Skin of body (tissue), 2 donors: ENCODE results near the gene CAMK2G. TPM values are rescaled to one million over a fixed set of nuclear protein-coding genes. Genes with fewer than 3 reads are reported as not detected.
"Not testable (repeated sequence)": the region's sequence is repeated elsewhere in the genome, so short reads cannot be mapped to it uniquely, and the experiment has no call there.

Source experiments
- DNase-seq: peaks from one replicate; lab custom pipeline; 2025; lab: John Stamatoyannopoulos, UW
- total RNA-seq: library from RNA; depleted of rRNA; stranded (reverse); fragments of >200 nt; gene quantifications from one replicate; pipeline ENCODE4 v1.2.3, GENCODE V29; 2014

The CAMK2G gene
- 19.2 TPM for total RNA-seq

DNA sequence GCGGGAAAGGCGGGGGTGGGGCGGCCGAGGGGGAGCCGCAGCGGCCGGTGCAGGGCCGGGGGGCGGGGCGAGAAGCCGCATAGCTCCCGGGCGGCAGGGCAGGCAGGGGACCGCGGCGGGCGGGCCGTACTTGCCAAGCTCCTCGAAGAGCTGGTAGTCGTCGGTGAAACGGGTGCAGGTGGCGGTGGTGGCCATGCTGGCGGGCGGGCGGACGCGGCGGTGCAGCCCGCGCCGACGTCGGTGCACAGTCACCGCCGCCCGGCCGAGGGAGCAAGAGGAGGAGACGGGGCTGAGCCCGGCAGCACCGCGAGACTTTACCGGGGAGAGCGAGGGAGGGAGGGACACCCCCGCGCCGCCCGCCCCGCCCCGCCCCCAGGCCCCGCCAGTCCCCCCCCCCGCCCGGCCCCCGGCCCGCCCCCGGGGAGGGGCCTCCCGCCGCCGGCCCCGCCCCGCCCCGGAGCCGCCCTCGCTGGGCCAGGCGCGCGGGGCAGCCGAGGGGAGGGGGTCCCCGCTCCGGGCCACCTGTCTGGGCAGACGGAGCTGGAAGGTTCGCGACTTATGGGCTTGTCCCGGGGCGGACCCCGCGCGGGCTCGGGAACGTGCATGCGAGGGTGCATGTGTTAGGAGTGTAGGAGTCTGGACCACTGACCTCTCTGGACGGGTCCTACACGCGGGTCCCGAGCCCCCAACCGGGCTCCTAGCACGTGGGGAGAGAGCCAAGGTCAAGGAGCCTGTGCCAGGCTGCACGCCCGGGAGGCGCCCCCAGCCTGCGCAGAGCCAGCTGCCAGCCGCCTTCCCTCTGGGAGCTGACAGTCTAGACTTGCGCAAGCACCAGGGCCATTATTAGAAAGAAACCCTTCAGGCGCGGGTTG is at the start of gene CAMK2G:
Gene CAMK2G, minus strand, starts transcription at position 289 of the 872 bp plus-strand sequence. Its CDS starts 94 bp downstream, at position 195.
- DNase-seq: peak; percentile 70

DNA sequence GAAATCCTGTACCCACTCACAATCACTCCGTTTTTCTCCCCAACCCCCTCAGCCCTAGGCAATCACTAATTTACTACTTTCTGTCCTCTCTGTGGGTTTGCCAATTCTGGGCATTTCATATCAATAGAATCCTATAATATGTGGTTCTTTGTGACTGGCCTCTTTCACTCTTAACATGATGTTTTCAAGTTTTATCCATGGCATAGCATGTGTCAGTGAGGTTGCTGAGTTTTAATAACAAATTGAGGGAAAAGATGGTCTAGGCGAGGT is 48.4 kb upstream of the CAMK2G start:
- no peak for DNase-seq

DNA sequence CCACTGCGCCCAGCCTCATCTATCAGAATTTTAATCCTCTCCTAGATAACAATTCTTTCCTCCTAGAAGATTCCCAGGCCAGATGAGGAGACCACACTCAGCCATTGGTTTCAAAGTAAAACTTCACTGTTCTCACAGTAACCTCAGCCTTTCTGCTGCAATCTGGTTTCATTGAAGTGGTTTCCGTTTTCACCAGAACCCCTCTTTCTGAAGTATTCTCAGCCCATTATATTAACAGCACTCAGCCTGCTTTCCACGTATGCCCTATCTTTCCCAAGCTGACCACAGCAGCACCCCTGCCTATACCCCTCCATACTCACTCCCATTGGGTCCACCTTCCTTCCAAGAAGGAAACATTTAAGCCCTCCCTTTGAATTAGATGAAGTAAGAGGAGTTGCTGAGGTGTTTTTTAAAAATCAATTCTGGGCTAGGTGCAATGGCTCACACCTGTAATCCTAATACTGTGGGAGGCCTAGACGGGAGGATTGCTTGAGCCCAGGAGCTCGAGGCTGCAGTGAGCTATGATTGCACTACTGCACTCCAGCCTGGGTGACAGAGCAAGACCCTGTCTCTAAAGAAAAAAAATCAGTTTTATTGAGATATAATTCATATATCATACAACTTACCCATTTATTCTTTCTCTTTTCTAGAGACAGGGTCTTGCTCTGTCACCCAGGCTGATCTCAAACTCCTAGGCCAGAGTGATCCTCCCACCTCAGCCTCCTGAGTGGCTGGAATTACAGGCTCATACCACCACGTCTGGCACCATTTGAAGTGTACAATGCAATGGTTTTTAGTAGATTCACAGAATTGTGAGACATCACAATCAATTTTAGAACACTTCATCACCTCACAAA is 47.9 kb upstream of the CAMK2G start:
- no peak for DNase-seq

DNA sequence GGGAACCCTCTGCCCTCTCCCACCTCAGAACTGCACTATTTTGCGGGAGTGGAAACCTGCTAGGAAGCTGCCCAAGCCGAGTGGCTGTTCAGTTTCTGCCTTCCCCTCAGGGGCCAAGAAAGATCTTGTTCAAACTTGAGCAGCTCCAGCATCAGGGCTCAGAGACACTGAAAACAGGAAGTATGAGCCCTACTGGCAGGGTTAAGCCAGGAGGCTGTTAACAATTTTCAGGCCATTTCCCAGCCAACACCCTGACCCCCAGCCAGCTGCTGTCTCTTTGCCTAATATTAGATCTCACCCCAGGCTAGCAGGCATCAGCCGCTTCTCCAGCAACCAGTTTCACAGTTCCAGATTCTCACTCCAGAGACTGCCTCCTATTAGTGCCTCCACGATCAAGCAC is 45.7 kb upstream of the CAMK2G start:
- peak; percentile 70 for DNase-seq

DNA sequence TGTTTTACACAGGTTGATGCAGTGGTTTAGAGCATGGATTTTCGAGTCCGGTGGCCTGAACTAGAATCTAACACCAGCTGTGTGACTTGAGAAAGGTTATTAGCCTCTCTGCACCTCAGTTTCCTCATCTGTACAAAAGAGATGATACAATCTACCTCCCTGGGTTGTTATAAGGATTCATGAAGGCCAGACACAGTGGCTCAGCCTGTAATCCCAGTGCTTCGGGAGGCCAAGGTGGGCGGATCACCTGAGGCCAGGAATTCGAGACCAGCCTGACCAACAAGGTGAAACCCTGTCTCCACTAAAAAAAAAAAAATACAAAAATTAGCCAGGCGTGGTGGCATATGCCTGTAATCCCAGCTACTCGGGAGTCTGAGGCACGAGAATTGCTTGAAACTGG is 45.1 kb upstream of the CAMK2G start:
- not testable (repeated sequence) for DNase-seq

DNA sequence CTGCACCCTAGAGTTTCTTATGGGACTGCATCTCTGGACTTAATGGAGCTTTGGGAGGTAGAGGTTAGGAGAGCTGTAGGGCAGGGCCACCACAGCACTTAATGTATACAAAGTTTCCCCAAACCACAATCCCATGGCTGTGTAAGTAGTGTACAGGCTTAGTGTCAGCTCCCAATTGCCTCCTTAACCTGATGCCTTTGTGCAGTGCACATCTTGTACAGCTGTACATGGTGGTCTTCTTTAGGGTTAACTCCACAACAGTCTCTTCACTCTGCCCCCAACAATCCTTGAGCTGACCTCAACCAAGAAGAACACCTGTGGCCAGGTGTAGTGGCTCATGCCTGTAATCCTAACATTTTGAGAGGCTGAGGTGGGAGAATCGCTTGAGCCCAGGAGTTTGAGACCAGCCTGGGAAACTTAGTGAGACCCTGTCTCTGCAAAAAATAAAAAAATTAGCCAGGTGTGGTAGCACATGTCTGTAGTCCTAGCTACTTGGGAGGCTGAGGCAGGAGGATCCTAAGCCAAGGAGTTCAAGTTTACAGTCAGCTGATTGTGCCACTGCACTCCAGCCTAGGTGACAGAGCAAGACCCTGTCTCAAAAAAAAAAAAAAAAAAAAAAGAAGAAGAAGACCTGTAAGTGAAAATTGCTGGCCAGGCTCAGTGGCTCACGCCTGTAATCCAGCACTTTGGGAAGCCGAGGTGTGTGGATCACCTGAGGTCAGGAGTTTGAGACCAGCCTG is 43.4 kb upstream of the CAMK2G start:
- DNase-seq: no peak

DNA sequence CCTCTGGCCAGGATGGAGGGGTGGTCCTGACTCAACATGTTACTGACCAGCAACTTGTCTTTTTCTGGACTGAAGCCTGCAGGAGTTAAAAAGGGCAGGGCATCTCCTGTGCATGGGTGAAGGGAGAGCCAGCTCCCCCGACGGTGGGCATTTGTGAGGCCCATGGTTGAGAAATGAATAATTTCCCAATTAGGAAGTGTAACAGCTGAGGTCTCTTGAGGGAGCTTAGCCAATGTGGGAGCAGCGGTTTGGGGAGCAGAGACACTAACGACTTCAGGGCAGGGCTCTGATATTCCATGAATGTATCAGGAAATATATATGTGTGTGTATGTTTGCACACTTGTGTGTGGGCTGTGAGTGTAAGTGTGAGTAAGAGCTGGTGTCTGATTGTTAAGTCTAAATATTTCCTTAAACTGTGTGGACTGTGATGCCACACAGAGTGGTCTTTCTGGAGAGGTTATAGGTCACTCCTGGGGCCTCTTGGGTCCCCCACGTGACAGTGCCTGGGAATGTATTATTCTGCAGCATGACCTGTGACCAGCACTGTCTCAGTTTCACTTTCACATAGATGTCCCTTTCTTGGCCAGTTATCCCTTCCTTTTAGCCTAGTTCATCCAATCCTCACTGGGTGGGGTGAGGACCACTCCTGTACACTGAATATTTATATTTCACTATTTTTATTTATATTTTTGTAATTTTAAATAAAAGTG is 42.6 kb upstream of the CAMK2G start:
- no peak for DNase-seq

DNA sequence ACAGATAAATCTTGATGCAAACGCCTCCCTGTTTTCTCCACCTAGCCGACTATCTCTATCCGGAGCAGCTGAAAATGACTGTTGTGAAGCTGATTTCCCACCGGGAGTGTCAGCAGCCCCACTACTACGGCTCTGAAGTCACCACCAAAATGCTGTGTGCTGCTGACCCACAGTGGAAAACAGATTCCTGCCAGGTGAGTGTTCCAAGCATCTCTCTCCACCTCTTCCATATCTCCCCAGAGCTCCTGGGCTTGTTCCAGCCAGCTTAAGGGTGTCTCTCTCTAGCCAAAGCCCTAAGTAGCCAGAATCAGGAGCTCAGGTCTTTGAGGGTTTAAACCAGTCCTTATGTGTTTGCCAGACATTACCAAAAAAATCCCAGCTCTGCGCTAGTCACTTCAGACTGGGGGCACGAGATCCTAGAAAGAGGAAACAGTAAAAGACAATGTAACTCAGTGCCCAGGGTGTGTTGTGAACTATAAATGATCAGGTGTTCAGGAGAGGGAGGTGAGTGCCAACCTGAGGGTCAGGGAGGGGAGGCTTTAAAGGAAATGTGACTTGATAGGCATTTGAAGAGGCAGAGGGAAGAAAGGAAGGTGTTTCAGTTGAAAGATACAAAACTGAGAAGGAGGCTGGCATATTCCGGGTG is 41.0 kb upstream of the CAMK2G start:
- DNase-seq: no peak

DNA sequence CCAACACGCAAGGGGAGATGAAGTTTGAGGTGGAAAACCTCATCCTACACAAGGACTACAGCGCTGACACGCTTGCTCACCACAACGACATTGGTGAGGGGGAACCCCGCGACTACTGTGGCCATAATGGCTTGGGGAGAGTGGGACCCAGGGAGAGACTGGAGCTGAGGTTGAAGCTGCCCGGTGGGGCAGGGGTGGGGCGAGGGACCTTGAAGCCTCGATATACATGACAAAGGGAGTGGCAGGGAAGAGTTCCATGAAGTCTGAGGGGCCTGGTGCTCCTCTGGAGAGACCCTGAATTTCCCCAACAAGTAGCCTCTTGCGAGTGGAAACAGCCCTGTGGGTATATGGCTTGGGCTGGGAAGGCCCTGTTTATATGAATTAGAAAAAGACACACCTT is 39.7 kb upstream of the CAMK2G start:
- DNase-seq: no peak

DNA sequence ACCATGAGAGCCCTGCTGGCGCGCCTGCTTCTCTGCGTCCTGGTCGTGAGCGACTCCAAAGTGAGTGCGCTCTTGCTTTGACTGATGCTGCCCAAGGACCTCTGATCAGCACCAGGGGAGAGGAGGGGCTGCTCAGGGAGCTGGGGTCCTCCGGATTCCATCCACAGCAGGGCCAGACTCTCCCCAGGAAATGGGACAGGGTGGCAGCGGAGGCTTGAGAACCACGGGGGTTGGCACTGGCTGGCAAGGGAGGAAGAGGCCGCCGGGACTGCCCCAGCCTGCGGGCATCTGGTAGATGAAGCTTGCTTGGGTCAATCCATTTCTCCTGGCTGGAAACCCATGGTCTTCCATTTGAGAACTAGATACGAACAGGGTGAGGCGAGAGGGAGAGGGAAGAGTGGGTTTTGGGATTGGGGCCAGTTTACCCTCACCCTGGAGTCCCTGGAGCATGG is 37.2 kb upstream of the CAMK2G start:
- DNase-seq: no peak

DNA sequence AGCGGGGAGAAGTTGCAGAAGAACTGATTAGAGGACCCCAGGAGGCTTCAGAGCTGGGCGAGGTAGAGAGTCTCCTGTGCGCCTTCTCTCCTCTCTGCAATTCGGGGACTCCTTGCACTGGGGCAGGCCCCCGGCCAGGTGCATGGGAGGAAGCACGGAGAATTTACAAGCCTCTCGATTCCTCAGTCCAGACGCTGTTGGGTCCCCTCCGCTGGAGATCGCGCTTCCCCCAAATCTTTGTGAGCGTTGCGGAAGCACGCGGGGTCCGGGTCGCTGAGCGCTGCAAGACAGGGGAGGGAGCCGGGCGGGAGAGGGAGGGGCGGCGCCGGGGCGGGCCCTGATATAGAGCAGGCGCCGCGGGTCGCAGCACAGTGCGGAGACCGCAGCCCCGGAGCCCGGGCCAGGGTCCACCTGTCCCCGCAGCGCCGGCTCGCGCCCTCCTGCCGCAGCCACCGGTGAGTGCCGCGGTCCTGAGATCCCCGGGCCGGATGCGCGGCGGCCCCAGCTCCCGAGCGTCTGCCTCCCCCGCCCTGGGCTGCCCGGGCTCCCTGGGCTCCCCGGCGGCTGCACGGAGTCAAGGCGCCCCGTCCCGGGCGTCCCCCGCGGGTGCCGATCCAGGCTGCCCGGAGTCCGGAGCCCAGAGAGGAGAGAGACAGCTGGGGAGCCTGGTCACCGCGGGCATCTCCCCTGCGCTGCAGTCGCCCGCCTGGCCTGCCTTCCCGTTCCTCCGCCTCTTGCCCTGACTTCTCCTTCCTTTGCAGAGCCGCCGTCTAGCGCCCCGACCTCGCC is 36.6 kb upstream of the CAMK2G start, which contains the start of gene PLAU:
Gene PLAU, plus strand, starts transcription at position 369 of the 789 bp plus-strand sequence. CDS start 424 bp downstream, outside the sequence.
- no peak for DNase-seq

DNA sequence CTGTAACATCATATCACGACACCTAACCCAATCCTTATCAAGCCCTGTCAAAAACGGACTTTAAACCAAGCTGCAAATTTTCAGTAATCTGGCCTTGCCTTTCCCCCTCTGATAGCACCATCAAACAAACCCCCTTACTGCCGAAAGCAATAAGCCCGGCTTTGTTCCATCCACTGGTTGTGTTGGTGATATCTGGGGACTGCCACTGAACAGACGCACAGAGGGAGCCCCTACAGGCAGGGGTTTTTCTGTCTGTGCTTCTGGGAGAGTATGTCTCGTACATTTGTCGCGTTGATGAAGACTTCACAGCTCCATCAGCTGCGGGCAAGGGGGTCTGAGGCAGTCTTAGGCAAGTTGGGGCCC is 36.0 kb upstream of the CAMK2G start:
- no peak for DNase-seq

DNA sequence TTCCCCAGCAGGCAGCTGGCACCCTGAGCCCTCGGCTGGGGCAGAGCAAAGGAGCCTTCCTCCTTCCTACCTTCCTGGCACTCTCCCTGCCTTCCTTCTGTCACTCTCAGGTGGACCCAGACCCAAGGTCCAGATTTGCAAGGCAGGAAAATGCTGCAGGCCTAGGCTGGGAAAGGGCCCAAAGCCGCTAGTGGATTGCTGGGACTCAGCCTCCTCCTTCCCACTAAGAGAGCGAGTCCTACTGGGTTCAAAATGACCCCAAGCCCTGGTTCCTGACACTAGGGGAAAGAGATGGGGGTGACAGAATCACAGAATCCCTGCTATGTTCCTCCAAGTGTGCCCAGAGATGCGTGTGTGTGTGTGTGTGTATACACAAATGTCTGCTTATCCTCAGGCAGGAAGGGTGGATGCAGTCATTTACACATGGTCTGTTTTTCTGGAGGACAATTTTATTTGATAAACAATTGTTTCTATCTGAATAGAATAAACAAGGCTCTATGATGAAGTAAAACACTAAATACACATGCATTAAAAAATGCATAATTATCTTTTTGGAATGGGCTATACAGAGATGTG is 35.3 kb upstream of the CAMK2G start:
- no peak for DNase-seq

DNA sequence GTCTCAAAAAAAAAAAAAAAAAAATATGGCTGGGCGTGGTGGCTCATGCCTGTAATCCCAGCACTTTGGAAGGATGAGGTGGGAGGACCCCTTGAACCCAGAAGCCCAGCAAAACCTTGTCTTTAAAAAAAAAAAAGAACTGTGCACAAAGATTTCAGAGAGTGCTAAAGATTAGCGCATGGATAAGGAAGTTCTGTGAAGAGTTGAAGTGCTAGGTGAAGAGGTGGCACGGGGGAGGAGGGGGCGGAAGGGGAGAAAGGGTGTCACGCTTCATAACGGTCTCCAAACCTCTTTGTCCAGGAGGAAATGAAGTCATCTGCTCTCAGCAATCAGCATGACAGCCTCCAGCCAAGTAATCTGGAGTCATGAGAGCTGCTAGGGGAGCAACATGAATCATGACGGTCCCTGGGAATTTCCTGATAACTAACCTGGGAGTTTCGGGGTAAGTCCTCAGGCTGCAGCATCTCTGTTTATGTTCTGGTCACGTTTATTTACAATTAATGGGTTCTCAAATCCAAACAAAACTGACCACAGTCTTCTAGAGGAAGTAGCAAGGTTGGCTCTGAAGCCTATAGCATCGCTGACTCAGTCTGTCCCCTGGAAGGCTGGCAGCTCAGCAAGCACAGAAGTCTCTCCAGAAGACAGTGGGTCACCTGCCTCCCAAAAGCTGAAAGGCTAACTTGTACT is 34.6 kb upstream of the CAMK2G start:
- no peak for DNase-seq

DNA sequence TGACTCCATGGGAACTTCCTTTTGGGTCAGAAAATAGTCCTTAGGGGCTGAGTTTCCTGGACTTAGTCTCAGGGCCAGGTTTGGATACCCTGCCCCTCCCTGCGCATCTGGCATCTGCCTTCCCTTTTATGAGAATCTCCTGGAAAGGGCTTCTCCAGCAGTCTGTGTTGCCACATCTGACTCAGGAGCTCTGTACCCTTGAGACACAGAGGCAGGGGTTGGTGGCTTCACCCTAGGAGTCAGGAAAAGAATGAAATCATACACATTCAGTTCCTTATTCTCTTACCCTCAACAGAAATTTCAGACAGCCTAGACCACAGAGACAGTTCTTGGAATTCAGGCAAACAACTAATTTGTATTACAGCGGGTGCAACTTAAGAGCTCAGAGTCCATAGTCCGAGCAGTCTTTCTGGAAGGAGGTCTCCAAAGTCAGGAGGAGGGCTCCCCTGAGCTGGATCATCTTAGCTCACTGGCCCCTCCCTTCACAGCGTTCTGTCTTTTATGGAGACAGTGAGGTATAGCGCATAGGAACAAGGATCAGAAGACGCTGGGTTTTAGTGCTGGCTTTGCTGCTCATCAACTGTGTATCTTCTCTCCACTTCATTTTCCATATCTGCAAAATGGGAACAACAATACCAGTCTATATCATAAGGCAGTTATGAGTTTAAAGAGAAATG is 33.6 kb upstream of the CAMK2G start:
- DNase-seq: no peak

DNA sequence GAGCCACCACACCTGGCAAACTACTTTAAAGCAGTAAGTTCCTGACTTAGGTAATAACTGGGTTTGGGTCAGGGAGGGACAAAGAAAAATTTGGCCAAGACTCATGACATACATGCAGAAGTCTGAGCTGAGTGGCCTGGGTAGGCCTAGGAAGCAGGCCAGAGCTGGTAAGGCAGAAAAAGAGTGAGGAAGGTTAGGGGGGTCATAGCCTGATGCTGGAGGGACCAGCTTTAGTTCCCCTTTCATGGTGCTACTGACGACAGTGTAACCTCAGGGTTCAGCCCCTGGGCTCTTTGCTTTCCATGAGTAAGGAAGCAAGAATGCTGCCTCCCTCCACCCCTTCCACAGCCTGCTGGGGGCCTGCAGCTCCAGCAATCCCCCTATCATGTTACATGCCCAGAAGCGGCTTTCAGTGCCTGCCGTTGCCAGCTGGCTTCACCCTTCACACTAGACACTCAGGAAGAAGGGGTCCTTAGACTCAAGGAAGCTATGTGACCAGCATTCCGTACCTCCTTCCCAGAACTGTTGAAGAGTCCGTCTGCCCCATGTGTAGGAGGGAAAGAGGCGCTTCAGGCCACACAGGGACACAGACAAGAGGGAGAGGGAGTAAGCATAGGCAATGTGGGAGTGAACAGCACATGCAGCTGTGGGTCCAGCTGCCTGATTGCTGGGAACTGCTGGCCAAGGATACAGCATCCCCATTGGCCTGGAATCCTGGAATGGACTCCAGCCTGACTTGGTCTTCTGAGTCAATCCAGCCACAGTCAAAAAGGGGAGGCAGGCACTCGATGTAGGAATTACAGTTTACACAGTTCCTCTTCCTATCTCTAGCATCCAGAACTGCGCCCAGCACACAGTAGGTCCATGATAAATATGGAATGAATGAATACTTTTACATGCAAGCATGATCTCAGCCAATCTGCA is 32.4 kb upstream of the CAMK2G start:
- DNase-seq: peak; percentile 88
